Heart left ventricle (tissue), 13 donors: ENCODE results near the gene NTRK3.

Source experiments
- POLR2A ChIP-seq, 2 donors: fragments of 450-650 bp; IDR thresholded peaks; one replicate each; pipeline ENCODE4 v1.6.1; 2017; ENCODE audit warnings: antibody characterized with exemption in 2 of 2, mild to moderate bottlenecking in 2 of 2, moderate library complexity in 2 of 2
- TF ChIP-seq, protein P1 (sequence below), 12 donors: fragments of 200-600 bp; sonication (generic) in 4 of 12; IDR thresholded peaks; one replicate each; pipeline versions ENCODE4 v1.5.0 to v1.8.0; 2018 to 2022; ENCODE audit warnings: antibody characterized with exemption in 12 of 12, mild to moderate bottlenecking in 5 of 12
- donor health status: ischemic (EF 13 %, LVEDD 7.1; RV severe dilation, severe dysfunction).
- donor health status: DM: no; HTN: yes; CAD: no.
- donor health status: DM: no; HTN: no; CAD: no.
- donor health status: ischemic (EF 25% LVEDD 6.9; RV normal size, moderate dysfunction).
- donor health status: ischemic (EF 25% LVEDD 5.7; RV mildly dilated, moderate dysfunction).
- donor health status: ischemic (EF 35%, LVEDD 5.7; RV mildly dilated, moderate dysfunction).
- donor health status: nonischemic (EF 11% LVEDD 7.7; RV severe dilation, severe dysfunction).
- donor health status: DM: yes; HTN: yes; CAD: no.
- donor health status: PGD.
- donor health status: ischemic (EF 29% LVEDD 5.4; RV normal size, mild dysfunction).
- donor health status: nonischemic (EF 23%, LVEDD 6.1; RV moderate dilation, normal function).

DNA sequence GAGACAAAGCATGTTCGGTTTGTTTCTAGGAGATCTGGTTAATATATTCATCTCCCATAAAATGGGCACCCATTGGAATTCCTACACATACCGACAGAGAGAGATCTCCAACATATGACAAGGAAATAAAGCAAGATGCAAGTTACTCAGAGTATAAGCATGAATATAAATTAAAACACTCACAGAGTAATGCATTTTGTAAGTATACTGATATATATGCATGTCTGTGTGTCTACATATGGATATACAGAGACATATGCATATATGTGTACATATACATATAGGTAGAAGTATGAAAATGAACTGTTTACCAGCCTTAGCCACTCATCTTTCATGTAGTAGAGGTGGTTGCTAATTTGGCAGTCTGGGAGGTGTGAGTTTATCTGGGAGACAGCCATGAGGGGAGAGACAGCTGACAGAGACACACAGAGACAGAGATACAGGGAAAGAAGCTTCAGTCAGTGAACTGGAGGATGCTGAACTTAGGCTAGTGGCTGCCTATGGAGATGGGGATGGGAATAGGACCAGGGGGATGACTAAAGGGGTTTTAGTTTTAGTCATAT is 134.5 kb downstream of the NTRK3 start:
- TF ChIP-seq, protein P1, sequence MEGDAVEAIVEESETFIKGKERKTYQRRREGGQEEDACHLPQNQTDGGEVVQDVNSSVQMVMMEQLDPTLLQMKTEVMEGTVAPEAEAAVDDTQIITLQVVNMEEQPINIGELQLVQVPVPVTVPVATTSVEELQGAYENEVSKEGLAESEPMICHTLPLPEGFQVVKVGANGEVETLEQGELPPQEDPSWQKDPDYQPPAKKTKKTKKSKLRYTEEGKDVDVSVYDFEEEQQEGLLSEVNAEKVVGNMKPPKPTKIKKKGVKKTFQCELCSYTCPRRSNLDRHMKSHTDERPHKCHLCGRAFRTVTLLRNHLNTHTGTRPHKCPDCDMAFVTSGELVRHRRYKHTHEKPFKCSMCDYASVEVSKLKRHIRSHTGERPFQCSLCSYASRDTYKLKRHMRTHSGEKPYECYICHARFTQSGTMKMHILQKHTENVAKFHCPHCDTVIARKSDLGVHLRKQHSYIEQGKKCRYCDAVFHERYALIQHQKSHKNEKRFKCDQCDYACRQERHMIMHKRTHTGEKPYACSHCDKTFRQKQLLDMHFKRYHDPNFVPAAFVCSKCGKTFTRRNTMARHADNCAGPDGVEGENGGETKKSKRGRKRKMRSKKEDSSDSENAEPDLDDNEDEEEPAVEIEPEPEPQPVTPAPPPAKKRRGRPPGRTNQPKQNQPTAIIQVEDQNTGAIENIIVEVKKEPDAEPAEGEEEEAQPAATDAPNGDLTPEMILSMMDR (IDR thresholded peaks at IDR 0.05) = no peak
- TF ChIP-seq POLR2A (IDR thresholded peaks at IDR 0.05) = no peak
